WERI-Rb-1 (cell line): ENCODE data around the gene RPL12.

Experiments
- DNase-seq: peaks from one replicate; pipeline ENCODE4 v3.0.0-alpha.2; 2020
- H3K27ac ChIP-seq: fragments of 250-450 bp; sonication (Bioruptor Pico); 2 replicates; pipeline ENCODE4 v1.5.1; 2020; ENCODE audit warnings: mild to moderate bottlenecking, moderate library complexity
- H3K27me3 ChIP-seq: fragments of 250-450 bp; sonication (Bioruptor Pico); 2 replicates; pipeline ENCODE4 v1.5.1; 2021; ENCODE audit warnings: mild to moderate bottlenecking, low read depth, moderate library complexity; ENCODE audit not compliant: insufficient read depth, severe bottlenecking
- H3K36me3 ChIP-seq: fragments of 250-450 bp; sonication (Bioruptor Pico); 2 replicates; pipeline ENCODE4 v1.5.1; 2020; ENCODE audit warnings: mild to moderate bottlenecking, moderate library complexity
- H3K4me3 ChIP-seq: 2 replicates; pipeline ENCODE4 v1.5.1; 2011; ENCODE audit warnings: low read depth, mild to moderate bottlenecking, control low read depth, low read length
- H3K9me3 ChIP-seq: fragments of 250-450 bp; sonication (Bioruptor Pico); 2 replicates; pipeline ENCODE4 v1.5.1; 2021; ENCODE audit warnings: mild to moderate bottlenecking, moderate library complexity; ENCODE audit not compliant: severe bottlenecking
- CTCF ChIP-seq: IDR thresholded peaks from 2 replicates; pipeline ENCODE4 v1.5.1; 2011; ENCODE audit warnings: low read depth, mild to moderate bottlenecking, control low read depth, inconsistent platforms, low read length

RPL12 gene

DNA sequence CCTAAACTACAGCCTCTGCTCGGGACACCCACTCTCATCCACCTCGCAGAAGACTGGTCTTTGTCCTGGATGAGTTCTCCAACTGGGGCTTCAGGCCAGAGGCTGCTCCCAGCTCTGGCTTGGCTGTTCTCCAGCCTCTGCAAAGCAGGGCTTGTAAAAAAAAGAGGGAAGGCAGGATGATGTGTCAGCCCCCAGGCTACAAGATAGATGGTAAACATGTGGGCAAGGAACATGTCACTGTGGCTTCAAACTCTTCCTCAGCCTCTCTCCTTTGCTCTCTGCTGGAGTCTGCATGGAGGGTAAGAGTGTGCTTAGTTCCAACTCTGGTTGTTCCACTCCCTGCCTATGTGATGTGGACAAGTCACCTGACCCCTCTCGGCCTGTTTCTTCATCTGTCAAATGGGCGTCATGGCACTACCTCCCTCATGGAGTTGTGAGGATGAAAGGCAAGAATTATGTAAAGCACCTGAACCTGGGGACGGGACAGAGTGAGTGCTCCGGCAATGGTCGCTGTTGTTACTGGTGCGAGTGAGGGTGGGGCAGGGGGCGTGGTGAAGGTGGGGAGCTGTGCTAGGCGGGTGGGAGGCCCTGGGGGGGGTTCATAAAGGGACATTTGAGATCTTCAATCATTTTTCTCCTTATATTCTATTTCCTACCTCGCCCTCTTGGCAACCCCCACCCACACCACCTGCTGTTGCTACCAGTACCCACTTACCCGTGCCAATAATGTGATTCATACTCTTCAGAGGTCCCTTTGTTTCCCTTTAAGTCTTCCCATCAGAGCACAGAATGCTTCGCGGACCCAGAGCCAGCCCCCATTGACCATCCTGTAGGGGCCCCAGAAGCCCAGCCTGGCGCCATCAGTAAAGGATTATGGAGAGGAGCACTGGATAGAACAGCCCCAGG is 33.8 kb downstream of the RPL12 start:
- Histone ChIP-seq H3K36me3 (peaks cover 14% of the 10 kb centered on the region), H3K9me3 (no peaks in the 10 kb centered on the region), H3K27me3 (no peaks in the 10 kb centered on the region), H3K4me3 (no peak overlapping the region), H3K27ac (peak overlapping the region; percentile 6; the same call in 1 of the 2 replicates)
- DNase-seq = no peak
- TF ChIP-seq CTCF = no peak

DNA sequence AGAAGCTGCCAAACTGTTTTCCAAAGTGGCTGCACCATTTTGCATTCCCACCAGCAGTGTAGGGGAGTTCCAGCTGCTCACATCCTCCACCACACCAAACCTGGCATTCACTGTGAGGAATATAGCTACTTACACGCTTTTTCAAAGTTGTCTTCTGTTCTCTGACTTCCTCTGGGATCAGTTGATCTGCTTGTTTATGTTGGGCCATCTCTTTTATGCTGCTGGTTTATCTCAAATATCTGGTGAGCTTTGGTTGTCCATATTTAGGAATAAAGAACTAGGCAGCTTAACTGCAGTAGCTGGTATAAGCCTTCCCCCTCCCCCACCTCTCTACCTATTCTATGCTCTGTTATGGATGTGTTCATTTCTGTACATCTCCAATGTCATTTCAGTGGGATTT is 35.5 kb downstream of the RPL12 start:
- TF ChIP-seq CTCF = no peak
- no peak overlapping the region for H3K27ac ChIP-seq
- H3K9me3 ChIP-seq = no peaks in the 10 kb centered on the region
- no peak overlapping the region for H3K4me3 ChIP-seq
- H3K36me3 ChIP-seq = peaks cover 30% of the 10 kb centered on the region
- no peaks in the 10 kb centered on the region for H3K27me3 ChIP-seq
- DNase-seq = no peak

DNA sequence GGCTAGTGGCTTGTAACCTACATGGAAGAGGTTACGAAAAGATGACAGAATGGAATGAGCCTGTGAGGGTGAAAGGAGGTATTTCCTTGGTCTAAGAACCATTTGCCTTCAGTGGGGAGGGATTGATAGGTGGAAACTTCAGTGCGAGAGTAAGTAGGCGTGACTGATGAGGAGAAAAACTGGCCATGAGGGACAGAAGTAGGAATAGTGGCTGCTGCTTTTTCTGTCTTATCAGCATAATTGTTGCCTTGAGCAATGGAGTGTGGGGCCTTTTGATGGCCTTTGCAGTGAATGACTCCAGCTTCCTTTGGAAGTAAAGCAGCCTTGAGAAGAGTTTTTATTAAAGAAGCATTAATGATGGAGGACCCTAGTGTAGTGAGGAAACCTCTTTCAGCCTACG is 36.1 kb downstream of the RPL12 start:
- no peaks in the 10 kb centered on the region for H3K9me3 ChIP-seq
- TF ChIP-seq CTCF = no peak
- peaks cover 33% of the 10 kb centered on the region for H3K36me3 ChIP-seq
- H3K27me3 ChIP-seq = no peaks in the 10 kb centered on the region
- no peak overlapping the region; the same call in 1 of the 2 replicates for H3K4me3 ChIP-seq
- DNase-seq = no peak
- peak overlapping the region; percentile 48 for H3K27ac ChIP-seq

DNA sequence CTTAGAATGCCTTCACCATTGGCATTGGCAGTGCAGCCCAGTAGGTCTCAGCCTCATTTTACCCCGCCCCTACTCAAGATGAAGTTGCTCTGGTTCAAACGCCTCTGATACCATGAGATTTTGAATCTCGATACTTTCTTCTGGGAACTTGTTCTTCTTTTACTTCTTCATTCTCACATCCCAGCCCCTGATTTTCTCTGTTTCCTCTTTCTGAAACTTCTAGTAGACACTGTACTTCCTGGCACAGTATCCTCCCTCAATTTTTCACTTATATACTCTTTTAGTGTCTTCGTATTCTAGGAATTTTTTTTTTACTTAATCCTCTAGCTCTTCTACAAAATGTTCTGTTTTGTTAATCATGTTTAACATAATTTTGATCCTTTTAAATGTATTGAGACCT is 40.1 kb downstream of the RPL12 start:
- no peak for DNase-seq
- TF ChIP-seq CTCF = no peak
- H3K9me3 ChIP-seq = no peaks in the 10 kb centered on the region
- H3K27ac ChIP-seq = no peak overlapping the region
- H3K27me3 ChIP-seq = no peaks in the 10 kb centered on the region
- no peak overlapping the region for H3K4me3 ChIP-seq
- peaks cover 59% of the 10 kb centered on the region for H3K36me3 ChIP-seq

GRCh38 chr9:127407492-127407843 is 43.7 kb downstream of the RPL12 start:
- no peak for DNase-seq
- TF ChIP-seq CTCF = no peak
- H3K27me3 ChIP-seq = no peaks in the 10 kb centered on the region
- 0 out of 2 replicates have a peak overlapping the region, but pooled peaks have one; percentile 13 for H3K27ac ChIP-seq
- H3K4me3 ChIP-seq = no peak overlapping the region
- H3K36me3 ChIP-seq = peaks cover 82% of the 10 kb centered on the region
- no peaks in the 10 kb centered on the region for H3K9me3 ChIP-seq
